Measurements from ENCODE around the gene TMTC2. TPM values are rescaled to one million over a fixed set of nuclear protein-coding genes. Genes with fewer than 3 reads are reported as not detected.
"Not testable (repeated sequence)": the region's sequence is repeated elsewhere in the genome, so short reads cannot be mapped to it uniquely, and the experiment has no call there.

The TMTC2 gene
- total RNA-seq, 1 experiment from 2014 or later = 1.2 TPM

- no peak for DNase-seq (ENCODE audit: low read depth)
Observed at GRCh38 chr12:82841487-82841904, 154.8 kb downstream of the TMTC2 start.

- DNase-seq (ENCODE audit: low read depth) = no peak
Observed at GRCh38 chr12:82842480-82842879, 155.8 kb downstream of the TMTC2 start.

GRCh38 chr12:82845076-82845475 lies 158.4 kb downstream of the TMTC2 start:
- not testable (repeated sequence) for DNase-seq (ENCODE audit: low read depth)

DNA sequence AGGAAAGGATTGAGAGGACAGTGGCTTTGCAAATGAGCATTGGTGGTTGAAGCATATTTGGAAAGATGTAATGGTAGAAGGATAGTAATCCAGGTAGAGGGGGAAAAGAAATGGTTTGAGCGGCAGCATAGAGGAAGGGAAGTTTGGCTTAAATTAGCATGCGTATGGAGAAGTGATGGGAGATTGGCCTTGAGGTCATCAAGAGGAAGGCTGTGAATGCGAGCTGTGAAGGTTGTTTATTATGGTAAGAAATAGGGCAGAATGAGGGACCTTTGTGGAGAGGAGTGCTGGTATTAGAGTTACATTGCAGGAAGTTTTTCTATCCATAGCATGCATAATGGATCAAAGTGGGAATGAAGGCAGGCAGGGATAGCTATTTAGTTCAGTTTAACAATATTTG lies 162.1 kb downstream of the TMTC2 start:
- no peak for DNase-seq (ENCODE audit: low read depth)

DNA sequence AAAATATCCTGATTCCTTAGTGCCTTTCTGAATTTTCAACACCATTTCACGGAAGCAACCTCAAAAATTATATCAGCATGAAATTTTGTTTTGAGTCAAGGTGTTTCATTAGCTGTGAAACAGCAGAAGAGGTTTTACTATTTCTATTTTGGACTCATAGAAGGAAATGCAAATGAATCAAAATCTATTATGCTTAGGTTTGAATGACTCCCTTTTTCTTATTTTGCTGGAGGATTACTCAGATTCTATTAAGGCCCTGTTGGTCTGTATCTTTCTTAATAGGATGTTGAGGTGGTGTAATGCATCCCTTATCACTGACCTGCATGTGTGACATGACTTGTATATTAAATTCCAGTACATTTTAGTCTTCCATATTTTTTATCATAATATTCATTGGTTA lies 165.8 kb downstream of the TMTC2 start:
- no peak for DNase-seq (ENCODE audit: low read depth)

DNA sequence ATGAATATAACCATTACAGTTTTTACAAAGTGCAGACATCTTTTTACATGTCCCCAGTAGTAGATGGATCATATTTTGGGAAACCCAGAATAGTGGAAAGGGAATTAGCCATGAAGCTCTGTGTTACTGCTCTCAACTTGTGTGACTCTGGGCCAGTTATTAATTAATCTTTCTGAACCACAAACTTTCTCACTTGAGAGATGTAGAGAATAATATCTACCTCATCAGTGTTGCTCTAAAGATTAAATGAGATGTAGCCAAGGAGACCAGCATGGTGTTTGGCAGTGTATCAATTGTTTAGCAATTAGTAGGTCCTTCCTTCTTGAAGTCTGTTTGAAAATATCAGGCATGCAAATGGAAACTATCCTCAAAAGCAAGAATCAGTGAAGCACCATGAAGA lies 169.2 kb downstream of the TMTC2 start:
- DNase-seq (ENCODE audit: low read depth) = no peak

DNA sequence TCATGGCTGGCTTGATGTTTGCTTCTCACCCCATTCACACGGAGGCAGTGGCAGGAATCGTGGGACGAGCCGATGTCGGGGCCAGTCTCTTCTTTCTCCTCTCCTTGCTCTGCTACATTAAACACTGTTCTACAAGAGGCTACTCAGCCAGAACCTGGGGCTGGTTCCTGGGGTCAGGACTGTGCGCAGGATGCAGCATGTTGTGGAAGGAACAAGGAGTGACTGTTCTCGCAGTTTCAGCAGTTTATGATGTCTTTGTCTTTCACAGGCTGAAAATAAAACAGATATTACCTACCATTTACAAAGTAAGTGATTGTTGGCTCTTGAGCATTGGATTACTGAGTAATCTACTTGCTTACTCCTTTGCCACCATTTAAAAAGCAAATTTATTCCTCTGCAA lies 170.6 kb downstream of the TMTC2 start:
- DNase-seq (ENCODE audit: low read depth) = no peak

DNA sequence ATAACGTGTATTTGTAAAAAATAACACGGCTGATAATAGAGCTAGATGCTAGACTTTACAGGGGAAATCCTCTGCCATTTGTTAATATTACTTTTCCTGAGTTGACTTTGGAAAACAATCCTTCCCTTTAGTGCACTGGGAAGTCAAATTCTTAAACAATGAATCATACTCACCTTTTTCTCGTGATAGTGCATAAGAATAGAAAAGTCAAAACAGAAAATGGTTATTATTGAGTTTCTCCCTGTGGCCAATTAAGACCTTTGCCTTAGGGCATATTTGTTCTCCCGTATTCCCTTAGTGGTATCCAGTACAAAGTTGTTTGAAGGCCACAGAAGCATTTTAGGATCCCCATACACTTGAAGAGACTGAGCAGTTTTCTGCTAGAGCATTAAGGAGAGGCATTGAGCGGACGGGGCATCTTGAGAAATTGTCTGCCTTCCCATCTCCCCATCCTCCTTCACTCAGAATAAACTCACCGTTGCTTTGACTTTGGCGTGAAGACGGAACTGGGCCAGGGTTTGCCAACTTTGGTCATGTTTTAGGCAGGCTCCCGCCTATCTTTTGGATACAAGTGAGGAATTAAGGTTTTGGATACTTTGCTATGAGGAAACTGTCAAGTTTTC lies 171.3 kb downstream of the TMTC2 start:
- no peak for DNase-seq (ENCODE audit: low read depth)

DNA sequence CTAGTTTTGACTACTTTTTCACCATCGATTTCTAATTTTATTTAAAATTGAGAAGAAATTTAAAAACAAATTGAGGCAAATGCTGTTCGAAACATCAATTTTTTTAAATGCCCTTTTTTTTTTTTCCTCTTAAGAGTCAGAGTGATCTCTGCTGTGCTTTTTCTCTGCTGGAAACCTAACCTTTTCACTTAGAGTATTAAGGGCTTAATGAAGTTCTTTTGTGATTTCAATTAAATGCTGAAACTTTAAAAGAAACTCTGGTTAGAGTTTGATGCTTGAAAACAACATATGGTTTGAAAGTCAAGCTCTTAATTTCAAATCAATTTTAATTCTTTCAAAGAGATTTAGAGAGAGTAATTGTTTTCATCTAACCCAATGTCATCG lies 171.8 kb downstream of the TMTC2 start:
- DNase-seq (ENCODE audit: low read depth) = no peak

DNA sequence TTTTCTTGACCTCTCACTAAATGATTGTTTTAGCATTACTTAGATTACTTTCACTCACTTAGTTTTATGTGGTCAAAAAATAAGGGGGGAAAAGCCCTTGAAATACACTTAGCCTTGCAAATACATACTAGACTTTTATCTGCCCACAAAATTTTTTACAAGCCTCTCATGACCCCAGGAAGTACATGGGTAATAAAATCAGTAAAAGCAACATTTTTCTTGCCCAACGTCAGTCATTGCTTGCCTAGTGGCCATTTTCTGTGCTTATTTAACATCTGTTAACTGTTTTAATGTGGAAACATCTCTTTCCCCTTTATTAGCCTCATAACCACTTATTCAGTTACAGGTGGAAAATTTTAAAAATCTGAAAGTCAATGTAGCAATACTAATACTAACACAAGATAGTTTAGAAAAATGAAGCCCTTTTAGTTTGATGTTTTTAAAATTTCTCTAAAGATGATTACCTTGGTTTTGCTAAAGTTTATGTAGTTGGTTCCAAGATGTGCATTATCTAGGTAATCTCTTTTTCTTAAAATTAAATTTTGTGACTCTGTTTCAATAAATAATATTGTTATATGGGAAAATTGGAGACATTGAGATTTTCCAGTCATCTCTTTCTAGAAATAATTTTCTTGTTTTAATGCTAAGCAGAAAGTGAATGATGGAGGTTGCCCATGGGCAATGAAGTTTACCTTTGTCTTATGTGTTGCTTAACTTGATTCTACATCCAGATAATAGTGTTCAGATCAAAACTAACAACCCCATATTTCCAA lies 175.5 kb downstream of the TMTC2 start:
- no peak for DNase-seq (ENCODE audit: low read depth)

GRCh38 chr12:82862876-82863649 lies 176.4 kb downstream of the TMTC2 start:
- DNase-seq (ENCODE audit: low read depth) = no peak

GRCh38 chr12:82866227-82866775 lies 179.6 kb downstream of the TMTC2 start:
- DNase-seq (ENCODE audit: low read depth) = no peak

DNA sequence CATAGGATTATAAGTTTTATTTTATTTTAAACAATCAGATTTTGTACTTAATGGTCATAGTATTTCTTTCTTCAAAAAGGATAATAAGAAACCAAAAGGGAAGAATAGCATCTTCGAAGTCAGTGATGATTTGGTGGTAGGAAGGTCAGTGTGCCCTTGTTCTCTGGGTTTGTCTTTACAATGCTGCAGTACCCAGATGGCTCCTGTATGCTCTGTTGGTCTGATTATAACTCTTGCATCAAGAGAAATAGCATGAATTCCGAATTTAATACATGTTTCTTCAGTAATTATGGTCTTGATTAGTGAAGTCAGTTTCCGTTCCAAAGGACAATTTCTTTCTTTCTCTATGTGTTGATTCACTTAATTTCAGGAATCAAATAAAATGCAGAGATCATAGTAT lies 180.2 kb downstream of the TMTC2 start:
- DNase-seq (ENCODE audit: low read depth) = no peak

- no peak for DNase-seq (ENCODE audit: low read depth)
Observed at GRCh38 chr12:82867762-82868500, 181.2 kb downstream of the TMTC2 start.

DNA sequence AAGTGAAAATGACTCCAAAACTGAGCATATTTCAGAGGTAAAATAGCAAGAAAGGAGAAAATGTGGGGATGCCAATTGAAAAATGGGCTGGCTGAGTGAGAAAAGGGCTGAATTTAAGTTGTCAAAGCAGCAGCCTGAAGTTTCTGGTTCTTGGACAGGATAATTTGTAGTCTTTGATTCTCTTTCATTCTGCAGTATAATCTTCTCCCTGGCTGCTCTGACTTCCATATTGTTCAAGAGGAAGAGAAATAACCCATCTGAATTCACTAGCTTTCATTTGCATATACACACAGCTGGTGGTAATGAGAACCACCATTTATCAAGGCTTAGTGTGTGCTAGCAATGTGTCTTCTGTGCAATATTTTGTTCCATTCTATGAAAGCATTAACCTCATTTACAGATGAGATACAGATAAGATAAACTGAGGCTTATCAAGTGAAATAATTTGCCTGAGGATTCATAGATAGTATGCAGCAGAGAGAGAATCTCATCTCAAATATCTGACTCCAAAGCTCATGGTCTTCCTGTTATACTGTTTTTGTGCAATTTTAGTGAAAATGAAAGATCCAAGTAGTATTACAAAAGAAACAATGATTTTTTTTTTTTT lies 184.2 kb downstream of the TMTC2 start:
- no peak for DNase-seq (ENCODE audit: low read depth)

- DNase-seq (ENCODE audit: low read depth) = no peak
Observed at GRCh38 chr12:82872088-82872487, 185.4 kb downstream of the TMTC2 start.

GRCh38 chr12:82873309-82873708 lies 186.6 kb downstream of the TMTC2 start:
- DNase-seq (ENCODE audit: low read depth) = no peak

DNA sequence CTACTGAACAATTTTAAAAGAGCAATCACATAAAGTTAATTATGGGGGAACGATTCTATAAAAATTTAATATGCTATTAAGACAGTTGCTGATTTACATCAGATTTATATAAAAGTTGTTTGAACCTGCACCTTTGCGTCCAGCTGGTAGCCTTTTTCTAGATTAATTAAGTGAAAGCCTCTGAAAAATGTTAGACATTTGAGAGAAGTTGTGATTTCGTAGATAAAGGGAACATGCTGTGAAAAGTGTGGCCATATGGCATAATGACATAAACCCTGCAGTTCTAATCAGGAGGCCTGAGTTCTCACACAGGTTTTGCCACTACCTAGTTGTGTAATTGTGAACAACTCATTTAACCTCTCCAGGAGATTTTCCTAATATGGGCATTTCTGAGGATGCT lies 187.2 kb downstream of the TMTC2 start:
- DNase-seq (ENCODE audit: low read depth) = no peak

DNA sequence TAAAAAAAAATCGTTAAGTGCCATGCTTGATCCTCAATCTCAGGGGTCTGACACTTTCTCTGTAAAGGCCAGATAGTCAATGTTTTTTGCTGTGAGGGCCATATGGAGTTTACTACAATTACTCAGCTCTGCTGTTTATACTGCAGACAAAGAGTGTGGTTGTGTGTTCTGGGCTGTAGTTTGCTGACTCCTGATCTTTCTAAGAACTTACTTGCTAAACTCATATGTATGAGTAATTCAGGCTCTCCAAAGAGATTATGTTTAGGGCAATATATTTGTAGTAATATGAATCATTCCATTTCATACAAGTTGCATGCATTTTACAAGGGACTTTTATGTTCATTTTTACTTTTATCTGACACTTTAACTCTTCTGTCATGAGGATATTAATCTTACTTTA lies 188.2 kb downstream of the TMTC2 start:
- peak; percentile 9 for DNase-seq (ENCODE audit: low read depth)

GRCh38 chr12:82876075-82876474 lies 189.4 kb downstream of the TMTC2 start:
- no peak for DNase-seq (ENCODE audit: low read depth)

GRCh38 chr12:82877963-82878362 lies 191.3 kb downstream of the TMTC2 start:
- DNase-seq (ENCODE audit: low read depth) = no peak

Measured in RPMI7951 (cell line).